T-helper 2 cell treated with Interferon-gamma antibody and Interleukin-4, amounts not matched to agents 5 μg/mL and 100 μg/mL, for 36 hours (primary cell): ENCODE measurements around the gene TEPSIN.

Experiments
- DNase-seq: peaks from one replicate; pipeline ENCODE4 v3.0.0; 2021; ENCODE audit warnings: low spot score
- H3K27ac Mint-ChIP-seq: one replicate; pipeline ENCODE4 v1.8.0; 2021; ENCODE audit warnings: mild to moderate bottlenecking, mixed read lengths
- H3K27me3 Mint-ChIP-seq: one replicate; pipeline ENCODE4 v1.8.0; 2021; ENCODE audit warnings: low read depth, mixed read lengths
- H3K36me3 Mint-ChIP-seq: one replicate; pipeline ENCODE4 v1.8.0; 2021; ENCODE audit warnings: low read depth, mixed read lengths
- H3K4me1 Mint-ChIP-seq: one replicate; pipeline ENCODE4 v1.8.0; 2021; ENCODE audit warnings: low read depth, mixed read lengths
- H3K4me3 Mint-ChIP-seq: one replicate; pipeline ENCODE4 v1.8.0; 2022; ENCODE audit warnings: mild to moderate bottlenecking, moderate library complexity, mixed read lengths
- H3K9me3 Mint-ChIP-seq: one replicate; pipeline ENCODE4 v1.8.0; 2021; ENCODE audit warnings: mixed read lengths

The TEPSIN gene

DNA sequence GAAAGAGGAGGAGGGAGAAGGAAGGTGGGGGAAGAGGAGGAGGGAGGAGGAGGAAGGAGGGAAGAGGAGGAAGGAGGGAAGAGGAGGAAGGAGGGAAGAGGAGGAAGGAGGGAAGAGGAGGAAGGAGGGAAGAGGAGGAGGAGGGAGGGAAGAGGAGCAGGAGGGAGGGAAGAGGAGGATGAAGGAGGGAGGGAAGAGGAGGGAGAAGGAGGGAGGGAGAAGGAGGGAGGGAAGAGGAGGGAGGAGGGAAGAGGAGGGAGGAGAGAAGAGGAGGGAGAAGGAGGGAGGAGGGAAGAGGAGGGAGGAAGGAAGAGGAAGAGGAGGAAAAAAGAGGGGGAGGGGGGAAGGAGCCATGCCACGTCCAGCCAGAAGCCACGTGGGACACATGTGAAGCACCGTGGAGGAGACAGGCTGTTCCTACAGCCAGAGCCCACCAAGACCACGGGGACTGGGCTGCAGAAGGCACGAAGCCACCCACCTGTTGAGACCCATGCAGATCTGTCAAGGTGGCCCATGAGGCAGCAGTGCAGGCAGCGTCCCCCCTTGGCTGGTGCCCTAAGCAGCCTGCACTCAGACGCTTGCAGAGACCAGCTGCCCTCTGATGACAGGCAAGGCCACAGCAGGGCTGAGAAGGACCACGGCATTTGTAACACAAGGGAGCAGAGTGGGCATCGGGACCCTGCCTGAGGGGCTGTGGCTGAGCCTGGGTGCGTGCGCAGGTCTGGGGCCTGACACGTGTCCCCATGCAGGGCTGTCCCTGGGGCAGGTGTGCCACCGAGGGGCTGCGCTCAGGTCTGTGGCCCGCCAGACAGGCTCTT lies 10.6 kb upstream of the TEPSIN start:
- Mint-ChIP-seq H3K36me3 (peaks cover 33% of the 10 kb centered on the region), H3K4me1 (no peaks in the 10 kb centered on the region), H3K27ac (no peak overlapping the region), H3K27me3 (no peaks in the 10 kb centered on the region), H3K4me3 (no peak overlapping the region), H3K9me3 (no peaks in the 10 kb centered on the region)
- DNase-seq: no peak

- Mint-ChIP-seq H3K27ac (no peak overlapping the region), H3K36me3 (peaks cover 31% of the 10 kb centered on the region), H3K27me3 (no peaks in the 10 kb centered on the region), H3K4me1 (no peaks in the 10 kb centered on the region), H3K4me3 (no peak overlapping the region), H3K9me3 (no peaks in the 10 kb centered on the region)
- DNase-seq: no peak
Measured at GRCh38 chr17:81248649-81249048, 9.8 kb upstream of the TEPSIN start.

GRCh38 chr17:81247339-81247990 lies 8.6 kb upstream of the TEPSIN start:
- no peaks in the 10 kb centered on the region for H3K27me3 Mint-ChIP-seq

GRCh38 chr17:81246679-81247338 lies 8.0 kb upstream of the TEPSIN start:
- H3K4me3 Mint-ChIP-seq: no peak overlapping the region
- peak overlapping the region; percentile 31 for H3K27ac Mint-ChIP-seq

More at GRCh38 chr17:81247339-81247990, 8.6 kb upstream of the TEPSIN start:
- Mint-ChIP-seq H3K9me3 (no peaks in the 10 kb centered on the region), H3K4me3 (no peak overlapping the region), H3K36me3 (peaks cover 22% of the 10 kb centered on the region), H3K27ac (peak overlapping the region; percentile 31), H3K4me1 (no peaks in the 10 kb centered on the region)
- DNase-seq: no peak

GRCh38 chr17:81246343-81246670 lies 7.5 kb upstream of the TEPSIN start:
- H3K36me3 Mint-ChIP-seq: peaks cover 18% of the 10 kb centered on the region
- no peaks in the 10 kb centered on the region for H3K27me3 Mint-ChIP-seq
- H3K4me1 Mint-ChIP-seq: peaks cover 4% of the 10 kb centered on the region
- H3K4me3 Mint-ChIP-seq: no peak overlapping the region
- no peak overlapping the region for H3K27ac Mint-ChIP-seq
- DNase-seq: no peak
- no peaks in the 10 kb centered on the region for H3K9me3 Mint-ChIP-seq

More at GRCh38 chr17:81246679-81247338, 8.0 kb upstream of the TEPSIN start:
- H3K27me3 Mint-ChIP-seq: no peaks in the 10 kb centered on the region
- H3K4me1 Mint-ChIP-seq: peaks cover 4% of the 10 kb centered on the region
- no peaks in the 10 kb centered on the region for H3K9me3 Mint-ChIP-seq
- H3K36me3 Mint-ChIP-seq: peaks cover 23% of the 10 kb centered on the region
- DNase-seq: no peak

DNA sequence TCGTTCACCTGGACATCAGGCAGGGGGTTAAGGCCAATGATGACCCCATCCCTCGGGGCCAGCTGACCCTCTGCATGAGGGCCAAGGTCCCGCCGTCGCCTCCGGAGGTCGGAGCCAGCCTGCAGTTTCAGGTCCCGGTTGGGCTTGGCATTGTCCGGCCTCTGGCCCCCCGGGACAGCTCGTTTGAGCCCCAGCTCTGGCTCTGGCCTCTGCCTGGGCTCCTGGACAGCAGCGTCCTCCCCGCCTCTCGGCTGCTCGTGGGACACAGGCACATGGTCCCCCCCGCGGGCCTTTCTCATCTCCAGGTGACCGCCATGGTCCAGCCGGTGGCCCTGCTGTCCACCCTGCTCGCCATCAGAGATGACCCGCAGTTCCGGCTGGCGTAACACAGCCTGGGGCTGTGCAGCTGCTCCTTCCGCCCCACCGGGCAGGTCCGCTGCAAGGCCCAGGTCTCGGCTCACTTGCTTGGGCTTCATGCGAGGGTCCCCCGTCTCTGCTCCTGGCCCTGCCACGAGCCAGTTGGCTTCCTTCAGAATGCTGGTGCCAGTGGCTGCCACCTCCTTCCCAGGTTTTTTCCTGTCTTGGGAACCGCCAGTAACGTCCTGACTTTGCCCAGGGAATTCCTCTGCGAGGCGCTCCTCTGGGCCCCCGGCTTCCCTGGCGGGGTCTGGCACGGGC lies 6.9 kb upstream of the TEPSIN start:
- peaks cover 21% of the 10 kb centered on the region for H3K36me3 Mint-ChIP-seq
- no peak overlapping the region for H3K27ac Mint-ChIP-seq
- H3K27me3 Mint-ChIP-seq: no peaks in the 10 kb centered on the region
- H3K4me1 Mint-ChIP-seq: peaks cover 7% of the 10 kb centered on the region
- no peak for DNase-seq
- no peaks in the 10 kb centered on the region for H3K9me3 Mint-ChIP-seq
- no peak overlapping the region for H3K4me3 Mint-ChIP-seq

DNA sequence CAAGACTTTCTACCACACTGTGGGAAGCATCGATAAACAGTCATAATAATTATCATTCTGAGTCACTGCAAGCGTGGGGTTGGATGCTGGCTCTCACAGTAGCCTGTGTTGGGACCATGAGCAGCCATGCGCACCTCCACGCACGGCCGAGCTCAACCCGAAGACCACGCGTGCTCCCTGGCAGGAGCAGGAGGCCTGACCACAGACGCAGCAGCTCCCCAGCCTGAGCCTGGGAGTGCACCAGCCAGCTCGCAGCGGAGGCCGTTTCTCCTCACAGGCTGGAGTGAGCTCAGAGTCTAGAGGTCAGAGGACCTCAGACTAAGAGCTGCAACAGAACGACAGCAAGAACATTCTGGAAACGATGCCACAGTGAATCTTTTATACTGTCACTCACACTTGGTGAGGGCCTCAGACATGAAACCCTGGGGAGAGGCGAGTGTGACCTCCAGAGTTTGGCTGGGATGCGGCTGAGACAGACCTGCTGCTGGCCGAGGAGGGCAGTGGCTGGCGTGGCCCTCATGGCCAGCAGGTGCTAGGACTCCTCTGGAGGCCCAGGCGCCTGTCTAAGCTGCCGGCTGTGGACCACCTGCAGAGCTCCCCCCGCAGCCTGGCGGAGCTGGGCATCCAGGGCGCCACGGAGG lies 6.3 kb upstream of the TEPSIN start:
- Mint-ChIP-seq H3K27me3 (no peaks in the 10 kb centered on the region), H3K27ac (no peak overlapping the region), H3K9me3 (no peaks in the 10 kb centered on the region), H3K4me3 (no peak overlapping the region), H3K36me3 (peaks cover 20% of the 10 kb centered on the region), H3K4me1 (peaks cover 10% of the 10 kb centered on the region)
- no peak for DNase-seq

DNA sequence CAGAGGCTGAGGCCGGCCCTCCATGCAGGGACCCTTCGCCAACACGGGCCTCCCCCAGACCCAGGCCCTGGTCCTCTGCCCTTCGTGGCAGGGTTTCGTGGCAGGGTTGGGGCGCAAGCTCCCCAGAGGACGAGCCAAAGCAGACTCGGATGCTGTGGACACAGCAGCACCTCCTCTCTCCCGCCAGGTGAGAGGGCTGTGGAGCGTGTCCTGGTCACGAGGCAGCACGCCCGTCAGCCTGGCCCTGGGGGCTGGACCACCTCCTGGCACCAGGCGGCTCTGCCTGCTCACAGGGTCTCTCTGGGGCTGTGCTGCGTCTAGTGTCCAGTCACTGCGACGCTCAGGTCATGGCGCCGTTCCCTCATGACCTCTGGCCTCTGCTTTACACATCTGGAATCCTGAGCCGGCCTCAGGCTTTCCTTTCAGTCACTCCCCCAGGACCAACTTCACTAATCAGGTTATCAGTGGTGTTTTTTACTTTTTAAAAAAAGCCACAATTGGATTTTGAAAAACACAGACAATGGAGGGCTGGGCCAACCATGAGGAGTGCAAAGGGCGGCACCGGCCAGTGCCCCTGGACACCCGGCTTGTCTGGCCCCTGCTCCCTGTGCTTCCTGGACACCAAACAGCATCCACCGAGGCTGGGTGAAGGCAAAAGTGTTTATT lies 5.6 kb upstream of the TEPSIN start:
- Mint-ChIP-seq H3K36me3 (peaks cover 18% of the 10 kb centered on the region), H3K9me3 (no peaks in the 10 kb centered on the region), H3K27me3 (no peaks in the 10 kb centered on the region), H3K27ac (no peak overlapping the region), H3K4me3 (no peak overlapping the region), H3K4me1 (peaks cover 11% of the 10 kb centered on the region)
- DNase-seq: no peak

GRCh38 chr17:81243333-81243664 lies 4.4 kb upstream of the TEPSIN start:
- no peaks in the 10 kb centered on the region for H3K27me3 Mint-ChIP-seq
- H3K4me3 Mint-ChIP-seq: no peak overlapping the region
- H3K9me3 Mint-ChIP-seq: no peaks in the 10 kb centered on the region
- H3K36me3 Mint-ChIP-seq: peaks cover 18% of the 10 kb centered on the region
- no peak overlapping the region for H3K27ac Mint-ChIP-seq
- H3K4me1 Mint-ChIP-seq: peaks cover 11% of the 10 kb centered on the region
- no peak for DNase-seq

- Mint-ChIP-seq H3K27ac (peak overlapping the region; percentile 69), H3K4me1 (peaks cover 15% of the 10 kb centered on the region), H3K9me3 (no peaks in the 10 kb centered on the region), H3K27me3 (no peaks in the 10 kb centered on the region), H3K4me3 (peak overlapping the region; percentile 42), H3K36me3 (peaks cover 18% of the 10 kb centered on the region)
- no peak for DNase-seq
Measured at GRCh38 chr17:81242421-81243332, 3.8 kb upstream of the TEPSIN start.

DNA sequence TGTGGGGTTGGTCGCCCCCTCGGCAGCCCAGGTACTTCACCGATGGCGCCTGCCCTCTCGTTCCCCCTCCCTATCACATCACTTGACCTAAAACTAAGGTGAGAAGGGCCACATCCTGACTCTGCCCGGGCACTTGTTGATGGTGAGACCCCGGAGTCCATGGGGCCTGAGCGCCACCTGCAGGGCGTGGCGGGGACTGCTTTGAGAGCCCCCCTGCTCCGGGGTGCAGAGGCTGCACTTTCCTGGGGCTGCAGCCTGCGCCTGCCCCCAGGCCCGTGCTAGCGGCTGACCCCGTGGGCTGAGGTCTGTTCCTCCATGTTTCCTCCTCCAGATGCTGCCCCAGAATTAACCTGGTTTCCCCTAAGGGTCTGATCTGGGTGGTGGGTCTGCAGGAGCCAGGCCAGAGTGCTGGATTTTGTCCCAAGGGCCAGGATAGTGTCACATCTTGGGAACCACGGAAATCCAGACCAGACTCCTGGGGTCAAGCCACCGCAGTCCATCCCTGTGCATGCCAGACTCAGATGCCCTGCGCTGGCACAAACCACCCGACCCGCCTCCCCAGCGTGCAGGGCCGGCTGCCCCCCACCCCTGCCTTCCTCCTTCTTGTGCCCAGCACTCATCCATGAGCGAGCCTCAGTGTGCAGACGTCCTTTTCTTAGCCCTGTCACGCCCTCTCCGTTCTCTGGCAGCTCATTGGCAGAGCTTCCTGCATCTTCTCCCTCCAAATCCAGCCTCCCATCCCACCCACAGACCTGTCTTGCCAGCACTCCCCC lies 3.0 kb upstream of the TEPSIN start:
- Mint-ChIP-seq H3K27me3 (no peaks in the 10 kb centered on the region), H3K4me1 (peaks cover 16% of the 10 kb centered on the region), H3K4me3 (peak overlapping the region; percentile 42), H3K9me3 (no peaks in the 10 kb centered on the region), H3K27ac (peak overlapping the region; percentile 69), H3K36me3 (peaks cover 18% of the 10 kb centered on the region)
- DNase-seq: peak; percentile 51

- Mint-ChIP-seq H3K36me3 (peaks cover 18% of the 10 kb centered on the region), H3K4me1 (peaks cover 16% of the 10 kb centered on the region), H3K4me3 (peak overlapping the region; percentile 96), H3K9me3 (no peaks in the 10 kb centered on the region), H3K27me3 (no peaks in the 10 kb centered on the region), H3K27ac (no peak overlapping the region)
- no peak for DNase-seq
Measured at GRCh38 chr17:81241203-81241602, 2.3 kb upstream of the TEPSIN start.
